Body of pancreas (tissue), 4 donors: ENCODE results near the gene RGS16.

Source experiments
- POLR2A ChIP-seq, 3 donors: fragments of 450-650 bp; IDR thresholded peaks; one replicate each; pipeline ENCODE4 v1.6.1; 2016; ENCODE audit warnings: antibody characterized with exemption in 3 of 3, mild to moderate bottlenecking in 2 of 3
- TF ChIP-seq, protein P1 (sequence below), 7 experiments: fragments of 450-650 bp in 4 of 7; fragments of 200-600 bp in 3 of 7; sonication (generic) in 3 of 7; IDR thresholded peaks; one replicate each; pipeline ENCODE4 v1.5.1; 2016 to 2019; ENCODE audit warnings: antibody characterized with exemption in 7 of 7

GRCh38 chr1:182630586-182630985, 26.4 kb upstream of the RGS16 start:
- TF ChIP-seq, protein P1, sequence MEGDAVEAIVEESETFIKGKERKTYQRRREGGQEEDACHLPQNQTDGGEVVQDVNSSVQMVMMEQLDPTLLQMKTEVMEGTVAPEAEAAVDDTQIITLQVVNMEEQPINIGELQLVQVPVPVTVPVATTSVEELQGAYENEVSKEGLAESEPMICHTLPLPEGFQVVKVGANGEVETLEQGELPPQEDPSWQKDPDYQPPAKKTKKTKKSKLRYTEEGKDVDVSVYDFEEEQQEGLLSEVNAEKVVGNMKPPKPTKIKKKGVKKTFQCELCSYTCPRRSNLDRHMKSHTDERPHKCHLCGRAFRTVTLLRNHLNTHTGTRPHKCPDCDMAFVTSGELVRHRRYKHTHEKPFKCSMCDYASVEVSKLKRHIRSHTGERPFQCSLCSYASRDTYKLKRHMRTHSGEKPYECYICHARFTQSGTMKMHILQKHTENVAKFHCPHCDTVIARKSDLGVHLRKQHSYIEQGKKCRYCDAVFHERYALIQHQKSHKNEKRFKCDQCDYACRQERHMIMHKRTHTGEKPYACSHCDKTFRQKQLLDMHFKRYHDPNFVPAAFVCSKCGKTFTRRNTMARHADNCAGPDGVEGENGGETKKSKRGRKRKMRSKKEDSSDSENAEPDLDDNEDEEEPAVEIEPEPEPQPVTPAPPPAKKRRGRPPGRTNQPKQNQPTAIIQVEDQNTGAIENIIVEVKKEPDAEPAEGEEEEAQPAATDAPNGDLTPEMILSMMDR (IDR thresholded peaks at IDR 0.05): no peak
- TF ChIP-seq POLR2A (IDR thresholded peaks at IDR 0.05): no peak
